Stimulated activated CD8-positive, alpha-beta memory T cell treated with anti-CD3 and anti-CD28 coated beads, Interleukin-4, amount 100 ng/mL, for 48 hours (primary cell): ENCODE results near the gene RPS6KL1.
"Not testable (repeated sequence)": the region's sequence is repeated elsewhere in the genome, so short reads cannot be mapped to it uniquely, and the experiment has no call there.

Source experiments
- DNase-seq: peaks from one replicate; pipeline ENCODE4 v3.0.0-alpha.2; 2020

Gene RPS6KL1

DNA sequence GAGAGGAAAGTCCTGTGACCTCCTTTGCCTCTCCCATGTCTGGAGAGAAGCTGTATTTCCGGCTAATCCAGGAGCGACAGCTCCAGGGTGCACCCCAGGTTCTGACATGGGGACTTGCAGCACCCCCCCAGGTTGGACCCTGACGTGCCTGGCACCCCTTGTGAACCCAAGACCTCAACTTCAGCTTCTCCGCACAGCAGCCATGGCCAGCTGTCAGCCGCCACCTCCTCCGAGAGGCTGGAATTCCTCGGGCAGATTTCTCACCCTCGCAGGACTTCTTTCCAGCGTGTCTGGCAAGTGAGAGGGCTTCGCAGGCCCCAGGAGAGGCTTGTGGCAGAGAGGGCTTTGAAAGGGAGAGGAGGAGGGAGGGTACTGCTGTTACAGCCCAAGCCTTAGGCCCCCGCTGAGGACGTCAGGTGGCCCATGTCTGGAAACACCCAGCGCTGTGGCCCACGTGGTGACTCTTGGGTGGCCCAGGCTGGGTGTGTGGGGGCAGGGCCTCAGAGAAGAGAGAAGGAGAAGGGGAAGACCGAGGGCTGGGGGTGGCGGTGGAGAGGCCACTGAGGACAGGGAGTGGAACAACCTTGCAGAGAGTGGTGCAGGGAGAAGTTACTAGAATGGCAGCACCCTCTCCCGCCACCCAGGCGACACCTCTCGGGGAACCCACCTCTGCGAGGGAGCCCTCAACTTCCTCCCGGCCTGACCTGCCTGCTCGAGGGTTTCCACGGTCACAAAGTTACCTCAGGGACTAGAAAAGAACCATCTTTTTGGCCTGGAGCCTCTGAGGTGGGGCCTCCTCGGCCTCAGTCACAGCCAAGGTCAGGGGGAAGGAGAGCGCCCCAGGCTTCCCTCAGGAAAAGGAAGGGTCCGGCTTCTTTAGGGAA, 11.7 kb upstream of the RPS6KL1 start:
- DNase-seq: no peak

DNA sequence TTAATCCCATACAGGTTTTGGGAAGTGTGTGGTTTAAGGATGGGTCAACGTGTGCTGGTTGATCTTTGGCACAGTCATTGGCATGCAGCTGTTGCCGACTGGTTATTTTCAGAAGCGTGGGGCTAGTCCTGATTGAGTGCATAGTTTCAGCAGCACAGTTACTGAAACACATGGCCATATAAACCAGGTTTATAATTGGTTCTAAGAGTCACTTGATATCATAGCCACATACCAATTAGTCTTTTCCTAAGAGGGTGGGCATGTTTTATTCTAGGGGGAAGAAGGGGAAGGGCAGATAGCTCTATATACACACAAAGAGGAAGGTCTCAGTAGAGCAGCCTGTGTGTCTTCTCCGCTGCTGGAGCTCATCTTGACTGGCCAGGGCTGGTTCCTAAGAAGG, 11.0 kb upstream of the RPS6KL1 start:
- DNase-seq: no peak

DNA sequence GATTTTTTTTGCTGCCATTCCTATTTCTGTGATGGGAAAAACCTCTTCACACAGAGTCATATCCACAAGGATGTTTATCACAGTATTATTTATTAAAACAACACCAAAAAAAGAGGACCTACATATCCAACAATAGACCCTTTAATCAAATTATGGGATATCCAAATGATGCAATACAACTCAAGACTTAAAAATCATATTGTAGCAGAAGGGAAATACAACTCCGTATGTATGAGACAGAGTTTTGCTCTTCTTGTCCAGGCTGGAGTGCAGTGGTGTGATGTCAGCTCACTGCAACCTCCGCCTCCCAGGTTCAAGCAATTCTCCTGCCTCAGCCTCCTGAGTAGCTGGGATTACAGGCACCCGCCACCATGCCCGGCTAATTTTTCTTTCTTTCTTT, 9.9 kb upstream of the RPS6KL1 start:
- not testable (repeated sequence) for DNase-seq

DNA sequence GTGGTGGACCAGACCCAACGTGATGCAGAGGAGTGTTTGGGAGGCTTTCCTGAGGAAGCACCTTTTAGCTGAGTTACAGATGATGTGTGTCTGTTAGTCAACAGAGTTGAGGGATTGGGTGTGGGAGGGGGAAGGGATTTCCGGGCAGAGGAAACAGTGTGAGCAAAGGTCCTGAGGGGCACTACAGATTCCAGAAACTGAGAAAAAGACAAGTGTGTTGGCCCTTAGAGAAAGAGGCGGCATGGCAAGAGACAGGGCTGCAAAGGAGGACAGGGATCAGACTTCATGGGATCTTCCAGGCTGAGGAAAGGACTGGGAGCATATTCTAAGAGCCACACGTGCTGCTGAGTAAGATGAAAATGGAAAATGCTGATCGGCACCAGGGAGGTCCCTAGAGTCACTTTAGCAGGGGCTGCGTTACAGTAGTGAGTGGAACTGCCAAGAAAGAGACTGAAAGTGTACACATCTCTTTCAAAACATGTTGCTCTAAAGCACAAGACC, 9.4 kb upstream of the RPS6KL1 start:
- no peak for DNase-seq

DNA sequence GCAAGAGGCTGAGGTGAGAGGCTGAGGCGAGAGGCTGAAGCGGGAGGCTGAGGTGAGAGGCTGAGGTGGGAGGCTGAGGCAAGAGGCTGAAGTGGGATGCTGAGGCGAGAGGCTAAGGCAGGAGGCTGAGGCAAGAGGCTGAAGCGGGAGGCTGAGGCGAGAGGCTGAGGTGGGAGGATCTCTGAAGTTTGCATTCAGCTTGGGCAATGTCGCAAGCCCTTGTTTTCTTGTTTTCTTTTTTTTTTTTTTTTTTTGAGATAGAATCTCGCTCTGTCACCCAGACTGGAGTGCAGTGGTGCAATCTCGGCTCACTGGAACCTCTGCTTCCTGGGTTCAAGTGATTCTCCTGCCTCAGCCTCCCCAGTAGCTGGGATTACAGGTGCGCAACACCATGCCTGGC, 8.7 kb upstream of the RPS6KL1 start:
- DNase-seq: not testable (repeated sequence)

DNA sequence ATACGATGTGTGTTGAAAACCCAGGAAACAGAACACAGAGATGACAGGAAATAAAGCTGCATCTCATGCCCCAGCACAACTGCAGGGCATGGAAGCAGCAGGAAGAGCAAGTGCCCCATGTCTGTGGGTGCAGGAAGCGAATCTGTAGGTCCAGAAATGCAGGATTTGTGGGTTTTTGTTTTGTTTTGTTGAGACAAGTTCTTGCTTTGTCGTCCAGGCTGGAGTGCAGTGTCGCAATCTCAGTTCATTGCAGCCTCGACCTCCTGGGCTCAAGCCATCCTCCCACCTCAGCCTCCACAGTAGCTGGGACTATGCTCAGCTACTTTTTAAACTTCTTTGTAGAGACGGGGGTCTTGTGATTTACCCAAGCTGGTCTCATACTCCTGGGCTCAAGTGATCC, 6.2 kb upstream of the RPS6KL1 start:
- DNase-seq: no peak

DNA sequence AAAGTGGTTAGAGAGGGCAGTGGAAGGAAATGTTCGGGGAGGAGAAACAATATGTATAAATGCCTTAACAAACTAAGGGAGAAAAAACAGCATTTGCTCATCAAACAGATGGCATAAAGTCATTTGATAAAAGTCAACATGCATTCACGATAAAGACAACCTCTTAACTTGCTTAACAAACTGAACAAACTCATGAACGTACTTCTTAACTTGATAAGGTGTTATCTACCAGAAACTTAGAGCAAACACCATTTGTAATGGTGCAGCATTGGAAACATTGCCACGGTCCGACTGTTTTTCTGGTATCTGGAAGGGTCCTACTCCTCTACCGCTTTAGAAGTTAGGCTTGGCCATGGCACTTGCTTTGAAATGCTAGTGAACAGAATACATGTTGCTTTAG, 4.2 kb upstream of the RPS6KL1 start:
- no peak for DNase-seq

DNA sequence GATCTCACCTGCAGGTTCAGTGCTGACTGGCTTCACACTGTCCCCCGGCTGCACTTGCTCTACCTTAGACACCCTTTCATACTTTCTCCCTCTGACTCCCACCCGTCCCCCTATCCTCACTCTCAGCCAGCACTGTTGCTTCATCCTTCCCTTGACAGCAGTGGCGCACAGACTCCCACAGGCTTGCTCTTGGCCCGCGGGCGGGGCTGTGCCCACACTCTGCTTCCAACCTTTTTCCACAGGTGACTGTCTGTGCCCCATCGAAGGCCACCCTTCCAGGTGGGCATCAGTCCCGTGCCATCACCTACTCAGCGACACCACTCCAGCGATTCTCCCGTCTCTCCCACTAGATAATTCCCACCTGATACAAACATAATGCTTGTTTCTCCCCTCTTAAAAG, 1.0 kb upstream of the RPS6KL1 start:
- no peak for DNase-seq

DNA sequence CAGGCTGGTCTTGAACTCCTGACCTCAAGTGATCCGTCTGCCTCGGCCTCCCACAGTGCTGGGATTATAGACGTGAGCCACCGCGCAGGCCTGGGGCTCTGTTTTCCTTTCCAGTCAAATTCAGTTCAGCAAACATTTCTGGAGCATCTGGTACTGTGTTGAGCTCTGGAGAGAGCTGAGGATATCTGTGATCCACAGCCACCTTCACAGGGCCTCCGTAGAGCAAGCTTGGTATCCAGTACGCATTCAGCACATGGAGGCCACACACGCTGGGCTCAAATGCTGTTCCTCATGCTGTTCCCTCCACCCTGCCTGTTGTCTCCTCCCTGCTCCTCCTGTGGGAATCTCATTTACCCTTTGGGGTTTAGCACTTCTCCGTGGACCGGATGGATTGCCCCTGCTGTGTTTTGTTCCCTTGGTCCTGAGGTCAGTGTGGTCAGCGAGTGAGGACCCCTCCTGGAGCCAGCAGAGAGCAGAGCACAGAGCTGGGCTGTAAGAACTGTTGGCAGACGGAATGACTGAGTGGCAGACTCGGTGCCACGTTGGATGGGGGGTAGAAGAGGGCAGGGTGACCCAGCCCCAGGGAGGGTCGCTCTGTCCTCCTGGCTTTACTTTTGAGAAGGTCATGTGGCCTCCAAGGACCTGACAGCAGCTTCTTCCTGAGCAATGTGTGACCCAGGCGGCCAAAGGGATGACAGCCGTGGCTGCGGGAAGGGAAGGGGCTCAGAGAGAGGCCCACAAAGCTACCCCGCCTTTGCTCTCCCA, 891 bp downstream of the RPS6KL1 start:
- no peak for DNase-seq

DNA sequence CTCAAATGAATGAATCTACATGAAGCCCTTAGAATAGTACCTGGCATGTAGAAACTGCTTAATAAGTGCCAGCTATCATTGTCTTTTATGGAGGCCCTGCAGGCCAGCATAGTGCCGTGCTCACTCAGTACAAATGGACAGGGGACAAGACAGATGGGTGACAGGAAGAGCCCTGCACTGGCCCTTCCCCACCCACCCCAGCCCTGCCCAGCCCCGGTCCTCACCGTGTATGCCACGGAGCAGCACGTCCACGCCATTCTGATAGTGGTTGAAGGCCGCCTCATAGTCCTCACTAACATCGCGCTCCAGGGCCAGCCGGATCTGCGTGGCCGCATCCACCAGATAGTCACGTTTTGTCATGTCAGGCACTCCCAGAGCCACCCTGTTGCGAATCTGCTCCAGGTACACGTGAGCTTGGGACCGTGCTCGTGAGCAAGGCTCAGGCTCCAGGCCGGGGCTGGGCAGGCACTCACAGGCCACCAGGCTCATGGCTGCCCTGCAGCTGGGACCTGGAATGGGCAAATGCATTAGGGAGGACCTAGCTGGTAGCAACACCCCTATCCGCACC, 1.9 kb downstream of the RPS6KL1 start:
- no peak for DNase-seq

DNA sequence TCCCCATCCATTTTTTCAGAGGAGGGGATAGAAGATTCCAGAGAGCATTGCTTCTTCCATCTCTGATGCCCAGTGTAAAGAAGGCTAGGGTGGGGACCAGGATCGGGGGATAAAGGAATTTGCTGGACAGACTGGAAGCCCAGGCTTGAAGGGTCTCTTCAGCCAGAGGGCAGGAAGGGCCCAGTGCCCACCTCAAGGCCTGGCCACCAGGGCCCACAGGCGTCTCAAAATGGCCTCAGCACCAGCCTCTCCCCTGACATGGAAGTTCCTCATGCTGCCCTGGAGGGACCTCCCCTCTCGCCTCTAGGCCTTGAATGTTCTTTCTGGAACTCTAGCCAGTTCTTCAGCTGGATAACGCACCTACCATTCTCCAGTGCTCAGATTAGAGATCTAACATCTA, 2.8 kb downstream of the RPS6KL1 start:
- no peak for DNase-seq

DNA sequence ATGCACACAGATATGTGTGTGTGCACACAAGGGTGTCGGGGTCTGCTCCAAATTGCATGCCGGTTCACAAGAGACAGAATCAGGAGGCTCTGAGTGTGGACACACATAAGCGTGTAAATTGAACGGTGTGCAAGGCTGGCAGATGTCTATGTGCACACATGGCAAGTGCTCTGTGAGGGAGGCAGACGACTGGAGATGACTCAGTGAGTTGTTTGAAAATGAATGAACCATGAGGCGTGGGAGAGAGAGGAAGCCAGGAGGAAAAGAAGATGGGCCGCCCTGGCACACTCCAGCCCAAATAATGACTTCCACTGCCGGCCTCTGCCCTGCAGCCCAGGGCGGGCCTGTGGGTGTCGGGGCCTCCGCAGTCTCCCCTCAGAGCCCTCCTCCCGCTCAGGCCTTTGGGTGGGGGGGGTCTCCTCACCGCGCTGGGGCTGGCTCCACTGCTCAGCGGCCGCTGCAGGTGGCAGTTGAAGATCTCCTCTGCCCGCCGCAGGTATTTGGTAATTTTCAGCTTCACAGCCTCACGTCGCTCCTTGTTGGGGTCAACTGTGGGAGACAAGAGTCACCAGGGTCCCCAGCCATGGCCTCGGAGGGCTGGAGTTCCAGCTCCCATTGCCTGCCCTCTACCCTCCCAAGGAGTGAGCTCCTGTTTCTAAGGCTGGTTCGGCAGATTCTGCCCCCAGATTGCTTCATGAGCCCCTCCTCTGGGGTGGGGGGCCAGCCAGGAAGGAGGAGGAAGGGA, 3.5 kb downstream of the RPS6KL1 start:
- no peak for DNase-seq

DNA sequence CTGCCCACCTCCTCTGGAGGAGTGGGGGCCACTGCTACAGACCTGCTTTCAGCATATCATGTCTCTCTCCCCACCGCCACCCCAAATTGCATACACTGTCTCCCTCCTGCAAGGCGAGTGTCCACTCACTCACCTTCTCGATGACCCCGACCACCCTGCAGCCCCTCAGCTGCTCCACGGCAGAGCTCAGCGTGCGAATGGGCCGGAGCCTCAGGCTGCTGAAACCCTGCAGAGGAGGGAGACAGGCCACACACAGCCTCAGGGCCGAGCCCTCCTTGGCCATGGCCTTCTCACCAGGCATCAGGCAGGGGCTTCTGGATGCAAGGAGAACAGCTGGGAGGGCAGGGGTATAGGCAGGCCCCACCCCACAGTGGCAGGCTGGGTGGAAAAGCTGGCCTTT, 4.7 kb downstream of the RPS6KL1 start:
- no peak for DNase-seq

DNA sequence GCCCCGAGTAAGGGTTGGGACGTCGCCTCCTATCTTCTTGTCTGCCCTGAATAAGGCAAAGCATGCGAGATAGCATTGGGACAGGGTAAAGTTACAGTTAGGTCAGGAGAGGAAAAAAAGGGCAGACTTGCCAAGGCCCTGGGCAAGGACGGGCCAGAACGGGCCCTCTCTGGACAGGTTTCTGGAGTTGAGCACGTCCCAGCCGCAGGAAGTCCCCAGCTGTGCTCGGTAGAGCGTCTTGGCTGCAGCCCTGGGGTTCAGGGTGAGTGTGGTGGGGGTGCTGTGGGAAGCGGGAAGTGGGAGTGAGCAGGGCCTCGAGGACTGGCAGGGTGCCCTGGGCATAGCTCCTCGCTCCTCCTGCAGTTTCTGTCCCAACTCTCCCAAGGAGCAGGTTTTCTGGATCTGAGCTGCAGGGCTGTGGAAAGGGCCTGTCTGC, 5.4 kb downstream of the RPS6KL1 start:
- DNase-seq: no peak

DNA sequence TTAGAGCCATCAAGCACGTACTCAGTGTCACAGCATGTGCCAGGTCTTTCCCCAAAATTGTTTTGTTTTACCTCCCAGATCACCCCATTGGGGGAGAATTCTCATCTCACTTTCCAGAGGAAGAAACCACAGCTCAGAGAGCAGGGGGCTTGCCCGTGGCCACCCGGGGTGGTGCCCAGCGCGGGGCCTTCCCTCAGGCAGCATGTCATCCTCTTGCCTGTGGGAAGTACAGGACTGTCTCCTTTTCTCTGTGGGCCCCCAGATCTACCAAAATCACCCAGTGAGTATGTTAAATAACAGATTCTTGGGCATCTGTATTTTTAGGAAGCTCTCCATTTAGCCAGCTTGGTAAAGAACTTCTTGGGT, 5.9 kb downstream of the RPS6KL1 start:
- no peak for DNase-seq

DNA sequence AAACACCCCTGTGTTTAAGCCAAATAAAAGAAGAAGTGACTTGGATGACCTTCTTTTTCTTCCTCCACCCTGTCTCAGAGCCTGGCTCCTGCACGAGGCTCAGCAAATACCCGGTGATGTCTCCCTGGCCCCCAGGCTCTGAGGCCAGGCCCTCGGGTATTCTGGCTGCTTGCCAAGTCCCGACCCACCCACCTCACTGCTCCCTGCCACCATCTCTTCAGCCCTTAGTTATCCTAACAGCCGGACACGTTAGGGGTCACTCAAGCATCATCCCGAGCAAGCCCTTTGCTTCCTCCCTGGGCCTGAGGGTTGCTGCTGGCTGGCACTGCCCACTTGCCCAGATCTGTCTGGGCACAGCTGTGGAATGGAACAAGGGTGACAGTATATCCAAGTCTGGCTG, 7.2 kb downstream of the RPS6KL1 start:
- no peak for DNase-seq

DNA sequence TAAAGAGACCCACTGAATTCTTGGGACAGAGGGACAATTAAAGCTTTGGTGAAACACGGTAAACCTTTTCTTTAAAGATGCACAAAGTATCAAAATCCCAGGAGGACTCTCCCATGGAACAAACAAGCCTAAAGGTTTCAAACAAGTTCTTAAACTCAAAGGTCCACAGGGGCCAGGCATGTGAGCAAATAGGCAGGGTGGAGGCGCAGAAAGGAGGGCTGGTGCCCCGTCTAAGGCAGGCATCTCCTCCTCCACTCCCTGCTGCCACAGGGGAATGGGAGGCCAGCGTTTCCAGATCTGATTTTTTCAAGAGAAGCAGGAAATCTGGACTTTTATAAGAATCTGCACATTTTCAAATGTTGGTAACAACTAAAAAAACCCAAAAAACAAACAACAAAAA, 7.6 kb downstream of the RPS6KL1 start:
- DNase-seq: no peak

DNA sequence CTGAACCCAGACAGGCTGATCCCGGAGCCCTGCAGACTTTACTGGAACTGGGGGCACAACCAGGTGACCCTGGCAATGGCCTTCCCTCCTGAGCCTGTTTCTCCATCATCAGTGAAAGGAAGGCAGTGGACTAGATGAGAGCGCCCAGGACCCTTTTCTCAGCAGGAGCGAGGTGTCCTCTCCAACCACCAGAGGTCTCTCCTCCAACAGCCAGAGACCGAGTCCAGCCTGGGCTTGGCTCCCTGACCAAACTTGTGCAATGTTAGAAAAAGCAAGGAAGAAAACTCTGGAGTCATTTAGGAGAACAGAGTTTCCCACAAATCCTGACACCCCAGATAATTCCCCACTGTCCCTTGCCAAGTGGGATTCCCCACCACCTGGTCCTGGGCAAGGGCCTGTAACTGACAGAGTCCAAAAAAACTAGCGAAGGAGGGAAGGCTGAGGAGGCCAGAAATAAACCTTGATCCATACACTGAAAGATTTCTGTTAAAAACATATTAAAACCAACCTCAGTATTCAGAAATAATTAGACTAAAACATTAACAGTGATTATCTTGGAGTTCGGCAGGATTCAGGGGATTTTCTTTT, 9.0 kb downstream of the RPS6KL1 start:
- DNase-seq: no peak

DNA sequence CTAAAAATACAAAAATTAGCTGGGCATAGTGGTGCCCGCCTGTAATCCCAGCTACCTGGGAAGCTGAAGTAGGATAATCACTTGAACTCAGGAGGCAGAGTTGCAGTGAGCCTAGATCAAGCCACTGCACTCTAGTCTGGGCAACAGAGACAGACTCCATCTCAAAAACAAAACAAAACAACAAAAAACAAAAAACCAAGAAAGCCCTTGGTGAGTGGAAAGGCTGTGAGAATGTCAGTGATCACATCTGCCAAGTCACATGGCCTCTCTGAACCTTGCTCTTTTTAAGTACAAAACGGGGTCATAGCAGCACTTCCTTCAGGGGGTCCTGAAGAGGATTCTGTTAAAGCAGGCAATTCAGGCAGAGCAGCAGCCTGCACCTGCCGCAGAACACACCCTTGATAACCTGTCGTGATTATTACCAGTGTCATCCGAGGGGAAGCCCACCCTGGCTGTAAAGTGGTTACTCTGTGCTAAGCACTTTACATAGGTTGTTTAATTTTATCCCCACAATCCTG, 9.6 kb downstream of the RPS6KL1 start:
- no peak for DNase-seq

DNA sequence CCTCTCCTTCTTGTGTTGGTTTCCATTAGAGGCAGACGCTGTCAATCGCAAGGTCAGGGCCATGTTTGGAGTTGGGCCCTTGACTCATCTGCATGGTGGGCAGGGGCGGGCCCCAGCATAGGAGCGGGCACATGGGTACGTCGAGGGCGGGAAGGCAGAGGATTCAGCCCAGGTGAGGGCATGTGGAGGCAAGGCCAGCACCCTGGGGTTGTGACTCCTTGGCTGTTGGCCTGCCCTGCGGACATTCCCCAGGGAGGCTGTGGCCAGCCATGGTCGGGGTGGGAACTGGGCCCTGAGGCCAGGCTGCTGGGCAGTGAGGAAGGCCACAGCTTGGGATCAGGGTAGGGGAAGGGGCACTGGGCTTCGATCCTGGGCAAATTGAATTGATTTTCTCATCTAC, 10.3 kb downstream of the RPS6KL1 start:
- no peak for DNase-seq

DNA sequence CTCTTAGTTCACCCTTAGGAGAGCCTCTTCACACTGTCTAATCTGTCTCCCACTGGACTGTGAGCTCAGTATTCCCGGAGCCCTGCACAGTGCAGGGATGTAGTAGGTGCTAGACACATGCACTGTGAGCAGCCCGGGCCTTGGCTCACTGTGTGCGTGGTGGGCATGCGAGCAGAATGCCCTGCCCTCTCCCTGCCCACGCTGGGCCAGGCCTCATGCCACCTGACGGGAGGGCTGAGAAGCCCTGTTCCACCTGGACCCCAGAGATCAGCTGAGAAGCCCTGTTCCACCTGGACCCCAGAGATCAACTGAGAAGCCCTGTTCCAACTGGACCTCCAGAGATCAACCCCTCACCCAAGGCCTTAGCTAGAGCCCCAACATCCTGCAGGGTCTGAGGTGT, 10.9 kb downstream of the RPS6KL1 start:
- DNase-seq: no peak

DNA sequence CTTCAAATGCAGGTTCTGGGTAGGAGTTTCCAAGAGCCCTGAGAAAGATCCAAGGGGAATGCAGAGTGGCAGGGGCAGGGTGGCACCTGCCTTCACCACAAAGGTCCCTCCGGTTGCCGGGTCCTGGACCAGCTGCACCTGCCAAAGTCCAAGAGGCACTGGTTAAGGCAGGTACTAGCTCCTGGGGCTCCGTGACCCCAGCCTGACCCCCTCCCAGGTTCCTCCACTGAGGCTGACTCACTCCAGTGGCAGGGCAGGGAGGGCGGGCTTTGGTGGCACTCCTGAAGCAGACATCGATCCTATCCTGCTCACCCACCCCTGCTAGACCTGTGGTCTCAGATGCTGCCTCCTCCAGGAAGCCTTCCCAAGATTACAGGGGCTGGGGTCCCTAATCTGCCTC, 11.4 kb downstream of the RPS6KL1 start:
- DNase-seq: no peak

DNA sequence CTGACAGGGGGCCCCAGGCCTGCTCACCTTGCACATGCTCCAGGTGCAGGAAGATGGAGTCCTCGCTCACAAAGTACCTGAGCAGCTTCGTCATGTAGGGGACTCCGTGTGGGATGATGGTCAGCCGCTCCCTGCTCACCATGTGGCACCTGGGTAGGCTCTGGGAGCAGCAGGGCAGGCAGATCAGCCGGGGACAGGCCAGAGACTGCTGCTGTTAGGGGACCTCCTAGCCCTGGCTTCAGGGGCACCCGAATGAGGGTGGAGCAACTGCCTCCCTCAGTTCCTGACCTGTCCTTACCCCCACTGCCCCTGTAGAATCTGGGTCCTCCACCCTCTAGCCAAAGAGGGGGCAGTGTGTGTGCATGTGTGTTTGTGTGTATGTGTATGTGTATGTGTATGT, 11.8 kb downstream of the RPS6KL1 start:
- DNase-seq: no peak
